SU-DHL-6 (cell line): ENCODE results near the gene SUGCT.

Experiments used
- H2AFZ ChIP-seq: fragments of 200-600 bp; sonication (generic); 2 replicates; pipeline ENCODE4 v1.6.1; 2014; ENCODE audit warnings: low read depth, mild to moderate bottlenecking, moderate library complexity, mixed read lengths, antibody characterized with exemption, low read length; ENCODE audit not compliant: severe bottlenecking
- H3F3A ChIP-seq: fragments of 200-600 bp; shearing (Covaris generic); 2 replicates; pipeline ENCODE4 v1.6.0; 2016; ENCODE audit warnings: antibody characterized with exemption, mild to moderate bottlenecking; ENCODE audit not compliant: insufficient read depth
- H3K27ac ChIP-seq: fragments of 200-600 bp; sonication (generic); 2 replicates; pipeline ENCODE4 v1.5.1; 2016; ENCODE audit warnings: low read depth, mild to moderate bottlenecking, low read length, moderate library complexity, mixed read lengths
- H3K27me3 ChIP-seq: fragments of 200-600 bp; sonication (generic), shearing (Covaris generic); 2 replicates; pipeline ENCODE4 v1.6.0; 2014; ENCODE audit warnings: mild to moderate bottlenecking, low read length
- H3K36me3 ChIP-seq: fragments of 200-600 bp; sonication (generic); 2 replicates; pipeline ENCODE4 v1.6.1; 2014; ENCODE audit warnings: mild to moderate bottlenecking, low read length, mixed read lengths
- H3K4me2 ChIP-seq: fragments of 300-600, 200-600 bp; shearing (Covaris generic), sonication (generic); 2 replicates; pipeline ENCODE4 v1.6.0; 2014; ENCODE audit warnings: low read length, low read depth, mild to moderate bottlenecking; ENCODE audit not compliant: poor library complexity, severe bottlenecking
- H3K4me3 ChIP-seq: fragments of 200-600 bp; sonication (generic); 2 replicates; pipeline ENCODE4 v1.5.1; 2014; ENCODE audit warnings: antibody characterized with exemption, low read length, mild to moderate bottlenecking, mixed read lengths; ENCODE audit not compliant: insufficient read depth, poor library complexity, severe bottlenecking
- H3K79me2 ChIP-seq: fragments of 200-600 bp; sonication (generic); 2 replicates; pipeline ENCODE4 v1.6.1; 2014; ENCODE audit warnings: mild to moderate bottlenecking, low read length, moderate library complexity; ENCODE audit not compliant: insufficient read depth
- H3K9ac ChIP-seq: fragments of 200-600 bp; sonication (generic); 2 replicates; pipeline ENCODE4 v1.7.0; 2014; ENCODE audit warnings: mild to moderate bottlenecking, low read length
- H3K9me2 ChIP-seq: fragments of 200-600 bp; sonication (generic); replicated peaks from 2 replicates; pipeline ENCODE4 v1.6.1; 2014; ENCODE audit warnings: low read length; ENCODE audit not compliant: insufficient read depth
- H3K9me3 ChIP-seq: fragments of 200-600 bp; sonication (generic); 2 replicates; pipeline ENCODE4 v1.6.1; 2014; ENCODE audit warnings: low read length, mixed read lengths; ENCODE audit not compliant: insufficient read depth
- H4K20me1 ChIP-seq: fragments of 200-600 bp; sonication (generic); 2 replicates; pipeline ENCODE4 v1.6.1; 2014; ENCODE audit warnings: low read depth, mild to moderate bottlenecking, antibody characterized with exemption, low read length, moderate library complexity, mixed read lengths
- CTCF ChIP-seq: fragments of 200-600 bp; sonication (generic); IDR thresholded peaks from one replicate; pipeline ENCODE4 v1.5.1; 2017; ENCODE audit warnings: antibody characterized with exemption, mild to moderate bottlenecking, low read length, moderate library complexity; ENCODE audit not compliant: insufficient read depth, poor library complexity, severe bottlenecking
- EZH2phosphoT487 ChIP-seq: fragments of 200-600 bp; sonication (generic), shearing (Covaris generic); conservative IDR thresholded peaks from 2 replicates; pipeline ENCODE4 v1.6.1; 2018; ENCODE audit warnings: mild to moderate bottlenecking, antibody characterized with exemption, low read length, moderate library complexity, mixed read lengths

The SUGCT gene

GRCh38 chr7:40549372-40550039 is 414.7 kb downstream of the SUGCT start:
- Histone ChIP-seq H2AFZ (no peak overlapping the region), H3K27ac (no peak overlapping the region), H4K20me1 (no peaks in the 10 kb centered on the region), H3K9me2 (no peaks in the 10 kb centered on the region), H3K4me2 (no peak overlapping the region), H3K4me3 (no peak overlapping the region), H3K36me3 (no peaks in the 10 kb centered on the region), H3K79me2 (no peaks in the 10 kb centered on the region), H3F3A (no peaks in the 10 kb centered on the region), H3K9ac (no peak overlapping the region), H3K9me3 (no peaks in the 10 kb centered on the region), H3K27me3 (no peaks in the 10 kb centered on the region)
- no peak for TF ChIP-seq CTCF
- TF ChIP-seq EZH2phosphoT487, result no peak

- Histone ChIP-seq H4K20me1 (no peaks in the 10 kb centered on the region), H3K9me2 (no peaks in the 10 kb centered on the region), H3K9me3 (no peaks in the 10 kb centered on the region), H3K27me3 (no peaks in the 10 kb centered on the region), H3K4me2 (no peak overlapping the region), H3K27ac (no peak overlapping the region), H3K36me3 (no peaks in the 10 kb centered on the region), H3F3A (no peaks in the 10 kb centered on the region), H2AFZ (no peak overlapping the region), H3K79me2 (no peaks in the 10 kb centered on the region), H3K9ac (no peak overlapping the region), H3K4me3 (no peak overlapping the region)
- no peak for TF ChIP-seq EZH2phosphoT487
- TF ChIP-seq CTCF, result no peak
These were observed 417.1 kb downstream of the SUGCT start for GRCh38 chr7:40551685-40552576.

- H3K9me3 ChIP-seq, result no peaks in the 10 kb centered on the region
- TF ChIP-seq CTCF (no peak), EZH2phosphoT487 (no peak)
- H3K9me2 ChIP-seq, result no peaks in the 10 kb centered on the region
- no peaks in the 10 kb centered on the region for H4K20me1 ChIP-seq
- H3K4me2 ChIP-seq, result no peak overlapping the region
- H3K79me2 ChIP-seq, result no peaks in the 10 kb centered on the region
- no peak overlapping the region for H3K27ac ChIP-seq
- no peak overlapping the region for H3K4me3 ChIP-seq
- no peak overlapping the region for H3K9ac ChIP-seq
- H2AFZ ChIP-seq, result no peak overlapping the region
- H3K27me3 ChIP-seq, result no peaks in the 10 kb centered on the region
- no peaks in the 10 kb centered on the region for H3F3A ChIP-seq
- H3K36me3 ChIP-seq, result no peaks in the 10 kb centered on the region
These were observed 425.9 kb downstream of the SUGCT start for GRCh38 chr7:40560672-40561071.
